Suprapubic skin (tissue), 4 donors: Measurements from ENCODE around the gene TOP2B.

Experiments
- CTCF ChIP-seq, 2 donors: fragments of 200-600 bp in 1 of 2; fragments of 450-650 bp in 1 of 2; sonication (generic) in 1 of 2; IDR thresholded peaks; one replicate each; pipeline ENCODE4 v1.5.1; 2016 to 2019; ENCODE audit warnings: antibody characterized with exemption in 2 of 2, mild to moderate bottlenecking in 1 of 2, moderate library complexity in 1 of 2
- EP300 ChIP-seq: sonication (generic); formaldehyde crosslinking; IDR thresholded peaks from one replicate; pipeline ENCODE4 v1.6.1; 2017; ENCODE audit warnings: antibody characterized with exemption
- POLR2A ChIP-seq, 2 donors: fragments of 450-650 bp; IDR thresholded peaks; one replicate each; pipeline ENCODE4 v1.6.1; 2017; ENCODE audit warnings: antibody characterized with exemption in 2 of 2, mild to moderate bottlenecking in 2 of 2, moderate library complexity in 2 of 2
- POLR2AphosphoS5 ChIP-seq, 3 donors: sonication (generic); formaldehyde crosslinking; IDR thresholded peaks; one replicate each; pipeline ENCODE4 v1.6.1; 2017; ENCODE audit warnings: antibody characterized with exemption in 3 of 3

DNA sequence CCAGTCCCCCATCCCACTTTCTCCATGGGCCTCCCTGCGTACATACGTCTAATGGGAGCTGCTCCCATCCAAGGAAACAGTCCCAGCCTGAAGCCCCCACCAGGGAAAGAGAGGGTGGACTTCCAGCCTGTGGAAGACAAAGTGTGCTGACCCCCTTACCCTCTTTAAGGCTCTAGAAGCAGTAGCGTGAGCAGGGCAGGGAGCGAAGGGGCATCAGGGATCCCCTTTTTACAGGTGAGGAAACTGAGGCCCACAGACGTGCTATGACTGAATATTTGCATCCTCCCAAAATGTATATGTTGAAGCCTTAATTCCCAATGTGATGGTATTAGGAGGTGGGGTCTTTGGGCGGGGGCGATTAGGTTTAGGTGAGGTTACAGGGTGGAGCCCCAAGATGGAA lies 83.4 kb downstream of the TOP2B start:
- TF ChIP-seq POLR2A (IDR thresholded peaks at IDR 0.05) (no peak), CTCF (IDR thresholded peaks at IDR 0.05) (no peak), POLR2AphosphoS5 (IDR thresholded peaks at IDR 0.05) (no peak), EP300 (no peak)
